ENCODE data around the gene EFCAB12. TPM values are rescaled to one million over a fixed set of nuclear protein-coding genes. Genes with fewer than 3 reads are reported as not detected.

EFCAB12 gene
- total and polyA plus RNA-seq, 9 donors: 0.53 to 8.4 (median 1.6) TPM

- no peak for DNase-seq
- Histone ChIP-seq H3K27ac (no peak overlapping the region), H3K4me1 (ENCODE audit: insufficient read depth) (no peaks in the 10 kb centered on the region), H3K4me3 (no peak overlapping the region), H3K9me3 (no peaks in the 10 kb centered on the region), H3K36me3 (no peaks in the 10 kb centered on the region), H3K27me3 (no peaks in the 10 kb centered on the region)
- intact Hi-C loops (cut with DNase I): no loop called here
- WGBS, 3 donors: 91 to 94% (median 93%) methylated on average over 18 of the region's 18 CpGs
- TF ChIP-seq POLR2A (IDR thresholded peaks at IDR 0.05) (no peak), CTCF (IDR thresholded peaks at IDR 0.05) (no peak), EP300 (IDR thresholded peaks at IDR 0.05) (no peak)
Observed at GRCh38 chr3:129448186-129448895, 19.9 kb upstream of the EFCAB12 start.

- Histone ChIP-seq H3K4me3 (no peak overlapping the region), H3K36me3 (no peaks in the 10 kb centered on the region), H3K9me3 (no peaks in the 10 kb centered on the region), H3K4me1 (ENCODE audit: insufficient read depth) (peaks cover 5% of the 10 kb centered on the region), H3K27ac (no peak overlapping the region), H3K27me3 (no peaks in the 10 kb centered on the region)
- TF ChIP-seq POLR2A (IDR thresholded peaks at IDR 0.05) (no peak), EP300 (IDR thresholded peaks at IDR 0.05) (no peak), CTCF (IDR thresholded peaks at IDR 0.05) (no peak)
- DNase-seq: no peak
- intact Hi-C loops (cut with DNase I): no loop called here
- 48 to 78% (median 52%) methylated on average over 1 of the region's 1 CpG for WGBS, 3 donors
Observed at GRCh38 chr3:129446926-129447325, 18.5 kb upstream of the EFCAB12 start.

- Histone ChIP-seq H3K27ac (no peak overlapping the region), H3K4me1 (ENCODE audit: insufficient read depth) (peaks cover 9% of the 10 kb centered on the region), H3K4me3 (no peak overlapping the region), H3K27me3 (no peaks in the 10 kb centered on the region), H3K36me3 (no peaks in the 10 kb centered on the region), H3K9me3 (no peaks in the 10 kb centered on the region)
- no peak for TF ChIP-seq EP300 (IDR thresholded peaks at IDR 0.05)
- TF ChIP-seq CTCF (IDR thresholded peaks at IDR 0.05): no peak
- no peak for TF ChIP-seq POLR2A (IDR thresholded peaks at IDR 0.05)
- DNase-seq: no peak
- 85 to 91% (median 87%) methylated on average over 3 of the region's 3 CpGs for WGBS, 3 donors
- intact Hi-C loops (cut with DNase I): no loop called here
Observed at GRCh38 chr3:129445471-129445870, 17.0 kb upstream of the EFCAB12 start.

GRCh38 chr3:129442947-129443346 is 14.5 kb upstream of the EFCAB12 start:
- Histone ChIP-seq H3K27ac (peak overlapping the region in 1 of 2 donors; percentile 16), H3K36me3 (no peaks in the 10 kb centered on the region), H3K4me1 (ENCODE audit: insufficient read depth) (peaks cover 9% of the 10 kb centered on the region), H3K4me3 (no peak overlapping the region), H3K9me3 (no peaks in the 10 kb centered on the region), H3K27me3 (no peaks in the 10 kb centered on the region)
- intact Hi-C loops (cut with DNase I): no loop called here
- DNase-seq: no peak
- TF ChIP-seq CTCF (IDR thresholded peaks at IDR 0.05) (no peak), EP300 (IDR thresholded peaks at IDR 0.05) (no peak)
